SU-DHL-6 (cell line): ENCODE data around the gene LRRC17.
"Not testable (repeated sequence)": the region's sequence is repeated elsewhere in the genome, so short reads cannot be mapped to it uniquely, and the experiment has no call there.

ENCODE experiments used
- CTCF ChIP-seq: fragments of 200-600 bp; sonication (generic); IDR thresholded peaks from one replicate; pipeline ENCODE4 v1.5.1; 2017; ENCODE audit warnings: antibody characterized with exemption, mild to moderate bottlenecking, low read length, moderate library complexity; ENCODE audit not compliant: insufficient read depth, poor library complexity, severe bottlenecking
- EZH2phosphoT487 ChIP-seq: fragments of 200-600 bp; sonication (generic), shearing (Covaris generic); conservative IDR thresholded peaks from 2 replicates; pipeline ENCODE4 v1.6.1; 2018; ENCODE audit warnings: mild to moderate bottlenecking, antibody characterized with exemption, low read length, moderate library complexity, mixed read lengths

GRCh38 chr7:102977586-102977985, 64.8 kb downstream of the LRRC17 start:
- TF ChIP-seq CTCF, EZH2phosphoT487: not testable (repeated sequence)
